GM18499 (cell line): ENCODE measurements around the gene PRSS22.

Source experiments
- ATAC-seq: cut with Tn5 transposase; IDR thresholded peaks from one replicate; pipeline ENCODE4 v1.9.1; 2021; ENCODE audit warnings: moderate number of reproducible peaks; ENCODE audit not compliant: insufficient read depth, unreplicated experiment

The PRSS22 gene

GRCh38 chr16:2881783-2882649, 24.0 kb upstream of the PRSS22 start:
- ATAC-seq = no peak

- ATAC-seq = no peak
Observed at GRCh38 chr16:2879854-2880508, 22.0 kb upstream of the PRSS22 start.

GRCh38 chr16:2874912-2875362, 17.0 kb upstream of the PRSS22 start:
- ATAC-seq = no peak

GRCh38 chr16:2874032-2874911, 16.3 kb upstream of the PRSS22 start:
- no peak for ATAC-seq

GRCh38 chr16:2871926-2872325, 14.0 kb upstream of the PRSS22 start:
- ATAC-seq = no peak

GRCh38 chr16:2867987-2868789, 10.2 kb upstream of the PRSS22 start:
- ATAC-seq = no peak

GRCh38 chr16:2867661-2867986, 9.7 kb upstream of the PRSS22 start:
- ATAC-seq = no peak

- ATAC-seq = no peak
Observed at GRCh38 chr16:2866431-2866830, 8.5 kb upstream of the PRSS22 start.

- ATAC-seq = no peak
Observed at GRCh38 chr16:2865651-2866050, 7.7 kb upstream of the PRSS22 start.

GRCh38 chr16:2860826-2861567, 3.0 kb upstream of the PRSS22 start:
- no peak for ATAC-seq

- no peak for ATAC-seq
Observed at GRCh38 chr16:2859686-2860265, 1.8 kb upstream of the PRSS22 start.

GRCh38 chr16:2858245-2859025, 465 bp upstream of the PRSS22 start:
- ATAC-seq = no peak

- ATAC-seq = no peak
Observed at GRCh38 chr16:2856686-2857450, 1.1 kb downstream of the PRSS22 start.

- no peak for ATAC-seq
Observed at GRCh38 chr16:2856061-2856670, 1.8 kb downstream of the PRSS22 start.

GRCh38 chr16:2855536-2855935, 2.4 kb downstream of the PRSS22 start:
- ATAC-seq = no peak

GRCh38 chr16:2854700-2855309, 3.2 kb downstream of the PRSS22 start:
- ATAC-seq = no peak
